Measurements from ENCODE around the gene ACOD1. TPM values are rescaled to one million over a fixed set of nuclear protein-coding genes. Genes with fewer than 3 reads are reported as not detected.
"Not testable (repeated sequence)": the region's sequence is repeated elsewhere in the genome, so short reads cannot be mapped to it uniquely, and the experiment has no call there.

Gene ACOD1
- total RNA-seq, 2 experiments from 2014 or later = not detected

DNA sequence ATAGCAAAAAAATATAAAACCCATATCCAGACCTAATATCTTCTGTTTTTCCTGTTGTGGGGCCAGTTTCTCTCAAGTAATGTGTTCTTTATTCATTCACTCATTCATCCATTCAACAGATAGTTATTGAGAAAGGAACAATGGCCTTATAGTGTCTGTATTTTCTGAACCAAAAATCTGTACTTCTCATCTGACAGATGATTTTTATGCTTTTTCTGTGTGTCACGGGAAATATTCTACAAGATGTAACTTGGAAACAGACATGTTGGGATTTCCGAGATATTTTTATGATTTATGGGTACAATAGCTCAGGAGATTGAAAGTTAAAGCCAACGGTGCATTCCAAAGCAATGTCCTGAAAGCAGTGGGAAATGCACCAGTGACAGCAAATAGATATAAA, 5.7 kb downstream of the ACOD1 start:
- Mint-ChIP-seq H3K27me3 (peaks cover 11% of the 10 kb centered on the region), H3K9me3 (ENCODE audit: low read depth) (peaks cover under 1% of the 10 kb centered on the region), H3K36me3 (ENCODE audit: low read depth) (no peaks in the 10 kb centered on the region), H3K4me1 (no peaks in the 10 kb centered on the region), H3K4me3 (no peak overlapping the region), H3K27ac (no peak overlapping the region)
- ChIA-PET CTCF (interaction anchor here (1.0 kb wide), 1 partner anchor 22 kb away, joined by 3 read pairs; no protein-coding TSS in a partner anchor), POLR2A (no interaction called here)
- DNase-seq (no peak), ATAC-seq (no peak)
- intact Hi-C loops (cut with DNase I, micrococcal nuclease) = no loop called here

DNA sequence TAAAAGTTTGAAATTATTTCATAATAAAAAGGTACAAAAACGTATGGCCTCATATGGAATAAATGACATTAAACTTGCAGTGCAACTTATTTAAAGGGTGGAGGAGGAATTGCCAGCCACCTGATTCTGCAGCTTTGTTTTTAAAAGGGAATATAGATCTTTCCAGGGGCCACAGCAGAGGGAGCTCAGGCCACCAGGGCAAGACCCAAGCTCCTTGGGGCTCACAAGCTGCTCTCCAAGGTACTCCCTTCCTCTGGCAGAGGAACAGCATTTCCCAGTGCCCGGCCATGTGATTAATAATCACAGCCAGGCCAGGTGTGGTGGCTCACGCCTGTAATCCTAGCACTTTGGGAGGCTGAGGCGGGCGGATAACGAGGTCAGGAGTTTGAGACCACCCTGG, 6.2 kb downstream of the ACOD1 start:
- peaks cover 11% of the 10 kb centered on the region for H3K27me3 Mint-ChIP-seq
- no peaks in the 10 kb centered on the region for H3K36me3 Mint-ChIP-seq (ENCODE audit: low read depth)
- H3K27ac Mint-ChIP-seq = no peak overlapping the region
- no peaks in the 10 kb centered on the region for H3K4me1 Mint-ChIP-seq
- peaks cover 4% of the 10 kb centered on the region for H3K9me3 Mint-ChIP-seq (ENCODE audit: low read depth)
- no peak overlapping the region for H3K4me3 Mint-ChIP-seq
- POLR2A ChIA-PET = no interaction called here
- ATAC-seq (no peak), DNase-seq (no peak)
- CTCF ChIA-PET = interaction anchor here (0.6 to 1.9 kb wide), 4 partner anchors 22 to 137 kb away, joined by 3 to 5 read pairs (median 3); no protein-coding TSS in a partner anchor
- intact Hi-C loops (cut with DNase I, micrococcal nuclease) = no loop called here

DNA sequence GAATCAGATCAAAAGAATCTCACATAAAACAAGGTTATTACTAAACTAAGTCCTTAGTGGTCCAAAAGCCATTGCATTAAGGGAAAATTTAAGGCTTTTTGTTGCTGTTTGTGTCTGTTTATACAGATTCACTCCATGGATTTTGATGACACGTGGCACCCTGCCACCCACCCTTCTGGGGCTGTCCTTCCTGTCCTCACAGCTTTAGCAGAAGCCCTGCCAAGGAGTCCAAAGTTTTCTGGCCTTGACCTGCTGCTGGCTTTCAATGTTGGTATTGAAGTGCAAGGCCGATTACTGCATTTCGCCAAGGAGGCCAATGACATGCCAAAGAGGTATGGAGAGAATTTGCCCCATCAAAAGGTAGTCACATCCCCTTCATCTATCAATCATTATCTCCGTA, 6.9 kb downstream of the ACOD1 start:
- H3K4me3 Mint-ChIP-seq = no peak overlapping the region
- DNase-seq = no peak
- ChIA-PET POLR2A (no interaction called here), CTCF (interaction anchor here (0.6 to 1.9 kb wide), 6 partner anchors 21 to 138 kb away, joined by 3 to 5 read pairs (median 3); no protein-coding TSS in a partner anchor)
- ATAC-seq = no peak
- H3K27ac Mint-ChIP-seq = no peak overlapping the region
- intact Hi-C loops (cut with DNase I, micrococcal nuclease) = no loop called here
- no peaks in the 10 kb centered on the region for H3K4me1 Mint-ChIP-seq
- peaks cover under 1% of the 10 kb centered on the region for H3K36me3 Mint-ChIP-seq (ENCODE audit: low read depth)
- H3K9me3 Mint-ChIP-seq (ENCODE audit: low read depth) = peaks cover 5% of the 10 kb centered on the region
- peaks cover 11% of the 10 kb centered on the region for H3K27me3 Mint-ChIP-seq

DNA sequence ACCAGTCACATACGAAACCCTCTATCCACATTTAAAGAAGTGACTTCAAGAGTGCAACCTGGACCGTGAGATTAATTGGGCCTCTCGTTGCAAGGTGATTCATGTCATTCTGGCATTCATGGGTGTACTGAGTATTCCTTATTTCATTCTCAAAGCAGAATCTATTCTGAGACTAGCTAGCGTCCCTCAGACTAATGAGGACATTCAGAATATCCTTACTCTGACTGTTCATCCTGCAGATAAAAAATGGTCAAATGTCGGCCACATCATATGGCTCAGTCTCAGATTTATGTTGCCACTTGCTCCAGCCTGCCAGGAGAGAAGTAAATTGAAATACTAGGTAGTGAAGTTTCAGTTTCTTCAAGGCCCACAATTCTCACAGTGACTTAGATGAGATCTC, 7.3 kb downstream of the ACOD1 start:
- DNase-seq (no peak), ATAC-seq (no peak)
- no peaks in the 10 kb centered on the region for H3K4me1 Mint-ChIP-seq
- H3K27ac Mint-ChIP-seq = no peak overlapping the region
- H3K4me3 Mint-ChIP-seq = no peak overlapping the region
- ChIA-PET CTCF (interaction anchor here (0.6 to 1.9 kb wide), 6 partner anchors 19 to 138 kb away, joined by 3 to 7 read pairs (median 4); no protein-coding TSS in a partner anchor), POLR2A (no interaction called here)
- peaks cover 3% of the 10 kb centered on the region for H3K36me3 Mint-ChIP-seq (ENCODE audit: low read depth)
- intact Hi-C loops (cut with DNase I, micrococcal nuclease) = no loop called here
- H3K27me3 Mint-ChIP-seq = peaks cover 9% of the 10 kb centered on the region
- peaks cover 10% of the 10 kb centered on the region for H3K9me3 Mint-ChIP-seq (ENCODE audit: low read depth)

DNA sequence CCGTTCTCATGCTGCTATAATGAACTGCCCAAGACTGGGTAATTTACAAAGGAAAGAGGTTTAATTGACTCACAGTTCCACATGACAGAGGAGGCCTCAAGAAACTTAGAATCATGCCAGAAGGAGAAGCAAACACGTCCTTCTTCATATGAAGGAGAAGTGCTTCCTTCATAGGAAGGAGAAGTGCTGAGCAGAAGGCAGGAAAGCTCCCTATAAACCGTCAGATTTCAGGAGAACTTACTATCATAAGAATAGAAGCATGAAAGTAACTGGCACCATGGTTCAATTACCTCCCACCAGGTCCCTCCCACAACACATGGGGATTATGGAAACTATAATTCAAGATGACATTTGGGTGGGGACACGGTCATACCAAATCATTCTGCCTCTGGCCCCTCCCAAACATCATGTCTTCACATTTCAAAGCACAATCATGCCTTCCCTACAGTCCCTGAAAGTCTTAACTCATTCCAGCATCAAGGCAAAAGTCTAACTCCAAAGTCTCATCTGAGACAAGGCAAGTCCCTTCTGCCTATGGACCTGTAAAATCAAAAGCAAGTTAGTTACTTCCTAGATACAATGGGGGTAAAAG, 10.6 kb downstream of the ACOD1 start:
- POLR2A ChIA-PET = no interaction called here
- Mint-ChIP-seq H3K9me3 (ENCODE audit: low read depth) (peaks cover 16% of the 10 kb centered on the region), H3K36me3 (ENCODE audit: low read depth) (peaks cover 3% of the 10 kb centered on the region), H3K27me3 (peaks cover 2% of the 10 kb centered on the region), H3K4me3 (no peak overlapping the region), H3K4me1 (no peaks in the 10 kb centered on the region), H3K27ac (no peak overlapping the region)
- CTCF ChIA-PET = interaction anchor here (0.6 kb wide), 1 partner anchor 21 kb away, joined by 4 read pairs; no protein-coding TSS in a partner anchor
- intact Hi-C loops (cut with DNase I, micrococcal nuclease) = no loop called here
- ATAC-seq (no peak), DNase-seq (no peak)

DNA sequence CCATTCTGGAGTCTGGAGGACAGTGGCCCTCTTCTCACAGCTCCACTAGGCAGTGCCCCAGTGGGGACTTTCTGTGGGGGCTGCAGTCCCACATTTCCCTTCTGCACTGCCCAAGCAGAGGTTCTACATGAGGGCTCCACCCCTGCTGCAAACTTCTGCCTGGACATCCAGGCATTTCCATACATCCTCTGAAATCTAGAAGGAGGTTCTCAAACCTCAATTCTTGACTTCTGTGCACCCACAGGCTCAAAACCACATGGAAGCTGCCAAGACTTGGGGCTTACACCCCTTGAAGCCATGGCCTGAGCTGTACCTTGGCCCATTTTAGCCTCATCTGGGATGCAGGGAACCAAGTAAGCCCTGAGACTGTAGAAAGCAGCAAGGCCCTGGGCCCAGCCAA, 11.4 kb downstream of the ACOD1 start:
- H3K36me3 Mint-ChIP-seq (ENCODE audit: low read depth); H3K4me1 Mint-ChIP-seq; POLR2A ChIA-PET; ATAC-seq; H3K4me3 Mint-ChIP-seq; H3K27me3 Mint-ChIP-seq; DNase-seq; intact Hi-C loops (cut with DNase I, micrococcal nuclease); H3K27ac Mint-ChIP-seq: not testable (repeated sequence)
- CTCF ChIA-PET = interaction anchor here (0.6 kb wide), 1 partner anchor 20 kb away, joined by 4 read pairs; no protein-coding TSS in a partner anchor
- H3K9me3 Mint-ChIP-seq (ENCODE audit: low read depth) = peaks cover 16% of the 10 kb centered on the region

DNA sequence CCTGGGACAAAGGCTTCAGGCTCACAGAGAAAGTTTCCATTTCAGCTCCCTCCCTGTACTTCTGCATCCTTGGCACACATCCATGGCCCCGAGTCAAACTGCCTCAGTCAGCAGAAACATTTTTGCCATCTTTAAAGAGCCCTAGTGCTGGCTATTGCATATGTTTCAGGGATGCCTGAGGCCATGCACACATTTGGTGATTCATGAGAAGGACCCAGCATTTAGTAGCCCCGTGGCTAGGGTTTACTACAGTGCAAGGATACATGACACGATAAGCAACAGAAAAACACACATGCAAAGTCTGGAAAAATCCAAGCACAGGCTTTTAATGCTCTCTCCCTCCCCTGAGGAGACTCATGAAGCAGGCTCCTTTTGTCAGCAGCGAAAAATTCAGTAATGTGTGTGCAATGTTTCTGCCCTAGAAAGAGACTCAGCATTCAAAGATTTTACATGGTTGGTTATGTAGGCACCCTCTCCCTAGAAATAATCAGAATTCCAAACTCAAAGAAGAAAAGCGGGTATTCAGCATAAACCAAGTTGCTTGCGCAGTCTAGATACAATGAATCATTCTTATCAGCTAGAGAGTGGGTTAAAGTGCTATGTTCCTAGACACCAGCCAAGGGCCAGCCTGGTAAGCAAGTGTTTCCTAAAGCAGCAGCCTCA, 17.6 kb downstream of the ACOD1 start:
- ChIA-PET CTCF (interaction anchor here (0.7 kb wide), 1 partner anchor 89 kb away, joined by 3 read pairs; no protein-coding TSS in a partner anchor), POLR2A (no interaction called here)
- Mint-ChIP-seq H3K36me3 (ENCODE audit: low read depth) (no peaks in the 10 kb centered on the region), H3K27ac (no peak overlapping the region), H3K9me3 (ENCODE audit: low read depth) (peaks cover 4% of the 10 kb centered on the region), H3K27me3 (peaks cover 2% of the 10 kb centered on the region), H3K4me3 (no peak overlapping the region), H3K4me1 (no peaks in the 10 kb centered on the region)
- intact Hi-C loops (cut with DNase I, micrococcal nuclease) = no loop called here
- ATAC-seq (no peak), DNase-seq (no peak)

DNA sequence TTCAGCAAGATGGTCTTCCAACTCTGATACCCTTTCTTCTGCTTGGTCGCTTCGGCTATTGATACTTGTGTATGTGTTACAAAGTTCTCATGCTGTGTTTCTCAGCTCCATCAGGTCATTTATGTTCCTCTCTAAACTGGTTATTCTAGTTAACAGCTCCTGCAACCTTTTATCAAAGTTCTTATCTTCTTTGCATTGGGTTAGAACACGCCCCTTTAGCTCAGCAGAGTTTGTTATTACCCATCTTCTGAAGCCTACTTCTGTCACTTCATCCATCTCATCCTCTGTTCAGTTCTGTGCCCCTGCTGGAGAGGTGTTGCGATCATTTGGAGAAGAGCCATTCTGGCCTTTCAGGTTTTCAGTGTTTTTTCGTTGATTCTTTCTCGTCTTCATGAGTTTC, 18.7 kb downstream of the ACOD1 start:
- no peak for DNase-seq
- Mint-ChIP-seq H3K4me3 (no peak overlapping the region), H3K36me3 (ENCODE audit: low read depth) (no peaks in the 10 kb centered on the region), H3K27me3 (peaks cover 4% of the 10 kb centered on the region), H3K4me1 (no peaks in the 10 kb centered on the region), H3K27ac (no peak overlapping the region), H3K9me3 (ENCODE audit: low read depth) (no peaks in the 10 kb centered on the region)
- CTCF ChIA-PET = no interaction called here
- POLR2A ChIA-PET = no interaction called here
- ATAC-seq = no peak
- intact Hi-C loops (cut with DNase I, micrococcal nuclease) = no loop called here

DNA sequence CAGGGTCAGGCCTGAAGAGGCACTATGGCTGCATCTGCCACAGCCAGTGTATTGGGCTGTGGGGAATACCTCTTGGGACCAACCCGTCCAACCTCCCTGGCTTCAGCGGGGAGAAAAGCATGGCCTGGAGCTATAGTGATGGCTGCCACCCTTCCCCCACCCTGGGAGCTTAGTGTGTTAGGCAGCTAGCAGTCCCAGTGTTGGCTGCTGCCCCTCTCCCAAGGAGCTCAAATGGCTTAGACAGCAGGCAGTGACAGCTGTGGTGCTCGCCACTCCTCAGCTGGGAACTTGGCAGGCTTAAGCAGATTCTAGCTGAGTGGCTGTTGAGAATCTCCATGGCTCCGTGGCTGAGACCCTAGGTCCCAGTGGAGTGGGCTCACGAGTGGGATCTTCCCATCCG, 19.7 kb downstream of the ACOD1 start:
- no peaks in the 10 kb centered on the region for H3K36me3 Mint-ChIP-seq (ENCODE audit: low read depth)
- H3K27ac Mint-ChIP-seq = no peak overlapping the region
- ChIA-PET POLR2A (interaction anchor here (0.6 kb wide), 1 partner anchor 1779 kb away, joined by 3 read pairs; no protein-coding TSS in a partner anchor), CTCF (no interaction called here)
- DNase-seq = no peak
- H3K27me3 Mint-ChIP-seq = peaks cover 4% of the 10 kb centered on the region
- H3K4me3 Mint-ChIP-seq = no peak overlapping the region
- ATAC-seq = no peak
- peaks cover 2% of the 10 kb centered on the region for H3K4me1 Mint-ChIP-seq
- H3K9me3 Mint-ChIP-seq (ENCODE audit: low read depth) = no peaks in the 10 kb centered on the region
- intact Hi-C loops (cut with DNase I, micrococcal nuclease) = no loop called here

DNA sequence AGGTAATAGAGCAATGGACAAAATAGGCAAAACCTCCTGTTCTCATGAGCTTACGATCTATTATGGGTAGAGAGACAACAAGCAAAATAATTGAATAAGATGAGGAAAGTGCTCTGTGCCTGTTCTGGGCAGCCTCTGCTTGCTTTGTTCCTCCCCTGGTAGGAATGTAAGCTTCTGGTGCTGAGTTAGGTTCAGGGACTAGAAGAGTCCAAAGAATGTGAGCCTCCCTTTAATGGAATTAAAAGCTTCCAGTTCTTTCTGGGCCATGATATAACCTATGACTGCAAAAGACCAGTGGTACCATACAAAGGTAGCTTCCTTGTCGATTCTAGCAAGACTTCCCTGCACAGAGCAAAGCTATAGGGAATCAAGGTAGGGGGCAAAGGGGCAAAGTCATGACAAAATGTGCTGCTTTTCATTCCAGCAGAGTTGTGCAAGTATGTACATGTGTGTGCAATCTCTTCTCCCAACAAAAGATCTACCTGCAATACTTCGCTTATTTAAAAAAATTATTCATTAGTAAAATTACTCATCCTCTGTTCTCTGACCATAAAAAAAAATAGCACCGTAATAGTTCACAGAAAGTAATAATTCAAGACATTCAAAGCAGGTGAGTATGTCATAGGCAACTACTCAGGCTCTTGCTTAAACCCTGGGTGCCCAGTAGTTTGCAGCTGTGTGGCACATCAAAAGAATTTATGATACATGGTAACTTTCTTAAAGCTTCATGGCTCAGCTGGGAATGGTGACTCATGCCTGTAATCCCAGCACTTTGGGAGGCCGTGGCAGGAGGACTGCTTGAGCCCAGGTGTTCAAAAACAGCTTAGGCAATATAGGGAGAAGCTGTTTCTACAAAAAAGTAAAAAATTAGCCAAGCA, 21.4 kb downstream of the ACOD1 start:
- H3K36me3 Mint-ChIP-seq (ENCODE audit: low read depth) = no peaks in the 10 kb centered on the region
- intact Hi-C loops (cut with DNase I, micrococcal nuclease) = no loop called here
- ChIA-PET POLR2A (interaction anchor here (0.7 kb wide), 1 partner anchor 862 kb away, joined by 6 read pairs; no protein-coding TSS in a partner anchor), CTCF (interaction anchor here (0.6 to 2.7 kb wide), 3 partner anchors 10 to 81 kb away, joined by 3 to 13 read pairs (median 4); no protein-coding TSS in a partner anchor)
- H3K4me3 Mint-ChIP-seq = no peak overlapping the region
- DNase-seq = no peak
- no peaks in the 10 kb centered on the region for H3K9me3 Mint-ChIP-seq (ENCODE audit: low read depth)
- peaks cover 5% of the 10 kb centered on the region for H3K4me1 Mint-ChIP-seq
- H3K27ac Mint-ChIP-seq = no peak overlapping the region
- no peak for ATAC-seq
- H3K27me3 Mint-ChIP-seq = peaks cover 4% of the 10 kb centered on the region

DNA sequence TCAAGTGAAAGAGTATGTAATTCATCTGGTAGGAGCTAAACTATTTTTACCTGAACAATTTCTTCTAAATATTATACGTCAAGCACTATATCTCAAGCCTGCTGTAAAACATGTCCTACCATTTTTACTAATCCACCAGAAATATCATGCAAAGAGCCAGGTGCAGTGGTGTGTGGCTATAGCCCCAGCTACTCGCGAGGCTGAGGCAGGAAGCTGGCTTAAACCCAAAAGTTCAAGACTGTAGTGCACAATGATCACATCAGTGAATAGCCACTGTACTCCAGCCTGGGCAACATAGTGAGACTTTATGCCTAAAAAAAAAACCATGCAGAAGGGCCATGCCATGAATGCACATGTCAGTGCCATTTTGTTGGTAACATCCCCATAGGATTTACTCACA, 22.9 kb downstream of the ACOD1 start:
- Mint-ChIP-seq H3K27me3 (peaks cover 4% of the 10 kb centered on the region), H3K4me1 (peaks cover 5% of the 10 kb centered on the region), H3K9me3 (ENCODE audit: low read depth) (no peaks in the 10 kb centered on the region), H3K36me3 (ENCODE audit: low read depth) (no peaks in the 10 kb centered on the region), H3K27ac (no peak overlapping the region), H3K4me3 (no peak overlapping the region)
- intact Hi-C loops (cut with DNase I, micrococcal nuclease) = no loop called here
- ATAC-seq (no peak), DNase-seq (no peak)
- ChIA-PET CTCF (interaction anchor here (0.6 to 2.7 kb wide), 4 partner anchors 9 to 298 kb away, joined by 3 to 13 read pairs (median 4); no protein-coding TSS in a partner anchor), POLR2A (no interaction called here)

Measured in activated CD4-positive, alpha-beta T cell treated with anti-CD3 and anti-CD28 coated beads for 36 hours (primary cell).